ENCODE measurements around the gene TLCD1.
A peak's percentile ranks its signal among the peaks of the same experiment; 100 is the strongest.

The TLCD1 gene, protein sequence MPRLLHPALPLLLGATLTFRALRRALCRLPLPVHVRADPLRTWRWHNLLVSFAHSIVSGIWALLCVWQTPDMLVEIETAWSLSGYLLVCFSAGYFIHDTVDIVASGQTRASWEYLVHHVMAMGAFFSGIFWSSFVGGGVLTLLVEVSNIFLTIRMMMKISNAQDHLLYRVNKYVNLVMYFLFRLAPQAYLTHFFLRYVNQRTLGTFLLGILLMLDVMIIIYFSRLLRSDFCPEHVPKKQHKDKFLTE

DNA sequence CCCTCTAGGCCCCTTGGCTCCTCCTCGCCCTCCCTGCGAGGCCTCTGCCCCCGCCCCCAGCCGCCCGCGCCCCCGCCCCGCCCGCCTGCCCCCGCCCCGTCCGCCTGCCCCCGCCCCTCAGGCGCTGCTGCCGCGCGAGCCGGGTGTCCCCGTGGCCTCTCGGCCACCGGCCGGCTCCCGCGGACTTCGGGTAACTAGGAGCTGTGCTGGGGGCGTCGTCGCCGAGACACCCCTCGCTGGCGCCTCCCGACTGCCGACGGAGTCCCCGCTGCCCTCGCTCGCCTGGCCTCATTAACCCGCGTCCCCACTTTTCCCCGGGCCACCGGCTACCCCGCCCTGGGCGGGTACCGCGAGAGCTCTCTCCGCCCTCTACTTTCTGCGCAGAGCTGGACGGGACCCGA is at the start of gene TLCD1:
TLCD1 (minus strand) TSS at position 8 of the 401 bp plus-strand sequence. CDS start 136 bp downstream, outside the sequence.
- peak; percentile 91 for DNase-seq

DNA sequence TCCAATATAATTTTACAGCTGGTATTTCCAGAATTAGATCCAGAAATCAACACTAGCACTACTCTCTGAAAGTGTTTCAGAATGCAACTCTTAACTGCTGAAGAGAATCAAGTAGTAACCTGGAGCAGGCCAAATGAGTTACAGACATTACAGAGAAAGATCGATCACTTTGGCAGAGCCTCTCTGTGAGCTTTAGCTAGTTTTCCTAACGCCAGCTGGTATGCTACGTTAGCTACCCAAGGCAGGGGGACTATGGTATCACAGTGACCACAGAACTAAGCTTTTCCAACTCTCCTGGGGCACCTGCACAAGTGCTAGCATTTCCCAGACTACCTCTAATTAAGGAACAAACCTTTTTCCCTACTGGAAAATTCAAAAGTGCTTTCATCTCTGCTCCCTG is 48.2 kb upstream of the TLCD1 start:
- DNase-seq: no peak

DNA sequence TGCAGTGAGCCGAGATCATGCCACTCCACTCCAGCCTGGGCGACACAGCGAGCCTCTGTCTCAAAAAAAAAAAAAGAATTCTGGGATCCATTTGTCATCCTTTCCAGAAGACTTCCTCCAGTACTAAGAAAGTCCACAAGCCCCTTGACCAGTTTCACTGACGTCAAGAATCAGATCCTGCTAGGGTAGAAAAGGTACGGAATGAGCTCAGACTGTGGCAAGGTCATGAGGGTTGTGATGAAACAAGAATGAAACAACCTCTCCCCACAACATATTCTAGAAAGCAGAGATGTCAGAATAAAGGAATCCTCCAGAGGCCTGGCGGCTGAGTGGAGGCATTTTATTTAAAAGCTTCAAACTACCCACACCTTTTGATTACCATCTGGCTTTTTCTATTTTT is 47.7 kb upstream of the TLCD1 start:
- no peak for DNase-seq

DNA sequence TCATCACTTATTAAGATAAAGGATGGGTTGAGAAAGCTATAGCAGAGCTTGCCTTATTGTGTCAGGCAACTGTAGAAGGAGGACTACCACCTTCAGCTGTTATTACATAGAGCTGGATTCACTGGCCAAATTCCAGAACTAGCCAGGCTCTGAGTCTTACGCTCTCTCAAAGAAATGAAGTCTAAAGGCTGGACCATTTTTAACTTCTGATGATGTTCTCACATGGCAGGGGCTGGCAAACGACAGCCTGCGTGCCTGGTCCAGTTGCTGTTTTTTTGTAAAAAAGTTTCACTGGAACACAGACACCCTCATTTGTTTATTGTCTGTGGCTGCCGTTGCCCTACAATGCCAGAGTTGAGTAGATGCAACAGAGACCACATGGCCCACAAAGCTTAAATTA is 39.0 kb upstream of the TLCD1 start:
- DNase-seq: no peak

DNA sequence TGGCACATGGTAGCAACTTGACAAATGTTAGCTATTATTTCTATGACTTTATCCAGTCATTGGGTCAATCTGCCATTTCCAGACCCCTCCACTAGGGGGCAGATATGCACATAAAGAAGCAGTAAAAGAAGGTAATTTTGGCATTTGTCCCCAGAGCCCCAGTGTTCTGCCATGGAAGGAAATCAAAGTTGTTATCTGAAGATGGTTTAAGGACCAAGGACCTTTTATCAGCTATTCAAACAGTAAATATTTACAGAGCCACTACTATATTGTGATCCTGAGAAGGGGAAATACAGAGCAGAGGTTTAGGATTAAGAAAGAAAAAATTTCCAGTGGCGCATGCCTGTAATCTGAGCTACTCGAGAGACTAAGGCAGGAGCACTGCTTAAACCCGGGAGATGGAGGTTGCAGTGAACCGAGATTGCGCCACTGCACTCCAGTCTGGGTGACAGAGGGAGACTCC is 37.8 kb upstream of the TLCD1 start:
- peak; percentile 90 for DNase-seq

DNA sequence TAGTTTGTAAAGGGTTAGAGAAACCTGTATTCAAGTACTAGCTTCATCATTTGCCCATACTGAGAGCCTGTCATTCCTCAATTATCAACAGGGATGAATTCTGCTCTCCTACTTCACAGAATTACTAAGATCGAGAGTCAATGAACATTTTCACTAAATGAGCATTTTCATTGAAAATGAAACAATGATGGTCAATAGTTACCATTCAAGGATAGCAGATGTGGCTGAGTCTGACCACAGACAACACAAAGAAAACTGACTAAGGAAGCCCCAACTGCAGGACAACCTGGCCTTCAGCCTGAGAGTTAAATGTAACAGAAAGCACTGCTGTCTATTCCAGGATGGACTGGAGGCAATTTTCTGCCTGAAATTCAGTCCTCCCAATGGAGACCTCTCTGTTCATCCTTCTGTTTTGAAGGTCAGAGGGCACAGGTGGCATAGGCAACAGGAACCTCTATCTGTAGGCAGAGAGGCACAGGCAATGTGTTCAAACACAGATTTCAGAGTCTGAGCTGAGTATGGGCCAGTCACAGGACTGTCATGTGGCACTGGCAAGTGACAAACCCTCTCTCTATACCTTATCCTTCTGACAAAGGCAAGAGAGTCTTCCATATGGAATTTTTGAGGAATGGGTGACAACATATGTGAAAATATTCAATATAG is 37.2 kb upstream of the TLCD1 start:
- DNase-seq: no peak

DNA sequence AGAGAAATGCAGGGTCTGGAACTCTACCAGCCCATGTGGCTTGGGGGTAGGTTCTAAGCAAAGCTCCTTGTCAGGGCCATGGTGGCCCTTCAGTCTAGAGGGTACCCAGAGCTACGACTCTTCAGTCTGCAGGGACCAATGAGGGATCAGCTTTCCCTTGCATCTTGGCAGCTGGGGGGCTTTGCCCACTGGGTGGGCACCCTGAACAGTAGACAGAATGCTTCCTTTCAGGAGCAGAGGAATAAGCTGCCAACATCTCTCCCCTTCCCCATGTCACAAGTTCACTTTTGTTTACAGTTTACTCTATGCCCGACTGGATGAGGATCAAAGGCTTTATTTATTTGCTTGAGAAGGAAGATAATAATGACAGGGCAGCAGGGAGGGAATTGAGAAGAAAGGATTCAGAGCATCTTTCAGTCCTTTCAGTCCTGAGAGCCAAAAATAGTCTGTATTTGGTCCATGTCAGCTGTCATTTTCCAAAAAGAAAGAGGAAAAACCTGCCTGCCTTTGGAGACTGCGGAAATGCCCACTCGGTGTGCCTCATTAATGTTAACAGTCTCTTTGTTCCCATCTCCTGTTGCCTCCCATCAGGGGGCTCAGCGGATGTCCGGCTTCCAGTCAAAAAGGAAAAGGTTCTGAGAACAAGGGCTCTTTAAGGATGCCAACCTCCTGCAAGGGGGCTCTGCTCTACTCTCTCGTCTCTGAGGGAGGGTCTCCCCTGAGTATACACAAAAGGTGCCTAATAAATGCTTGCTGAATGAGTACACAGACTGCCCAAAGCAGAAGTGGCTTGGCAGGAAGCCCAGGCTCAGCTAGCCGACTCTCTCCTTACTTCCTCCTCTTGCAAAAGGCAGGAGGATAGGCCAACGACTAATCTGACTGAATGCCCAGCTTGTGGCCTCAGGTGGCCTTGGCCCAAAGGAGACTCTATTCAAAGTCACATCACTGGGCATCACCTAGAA is 34.8 kb upstream of the TLCD1 start:
- peak; percentile 25 for DNase-seq

DNA sequence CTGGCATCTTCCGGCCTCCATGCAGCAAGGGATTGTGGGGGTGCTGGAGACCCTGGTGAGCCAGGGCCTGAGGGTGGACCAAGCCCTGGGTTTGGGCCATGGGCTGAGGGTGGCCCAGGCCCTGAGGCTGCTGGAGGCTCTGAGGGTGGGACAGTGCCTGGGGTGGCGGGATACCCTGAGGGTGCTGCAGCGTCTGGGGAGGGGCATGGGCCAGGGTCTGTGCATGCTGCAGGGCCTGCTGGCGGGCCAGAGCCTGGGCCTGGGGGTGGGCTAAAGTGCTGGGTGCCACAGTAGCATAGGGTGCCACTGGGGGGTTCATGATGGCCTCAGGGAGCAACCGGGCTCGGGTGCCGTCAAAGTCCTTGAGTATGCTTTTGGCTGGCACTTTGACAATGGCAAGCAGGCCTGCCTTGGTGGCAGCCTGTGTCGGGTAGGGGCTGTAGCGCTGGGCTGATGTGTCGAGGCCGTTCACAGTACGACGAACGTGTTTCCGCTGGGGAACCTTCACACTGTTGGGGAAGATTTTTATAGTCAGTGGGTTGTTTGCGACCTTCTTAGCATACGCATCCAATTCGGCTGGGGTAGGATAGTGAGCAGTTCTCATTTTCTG is 33.3 kb upstream of the TLCD1 start:
- DNase-seq: peak; percentile 46

DNA sequence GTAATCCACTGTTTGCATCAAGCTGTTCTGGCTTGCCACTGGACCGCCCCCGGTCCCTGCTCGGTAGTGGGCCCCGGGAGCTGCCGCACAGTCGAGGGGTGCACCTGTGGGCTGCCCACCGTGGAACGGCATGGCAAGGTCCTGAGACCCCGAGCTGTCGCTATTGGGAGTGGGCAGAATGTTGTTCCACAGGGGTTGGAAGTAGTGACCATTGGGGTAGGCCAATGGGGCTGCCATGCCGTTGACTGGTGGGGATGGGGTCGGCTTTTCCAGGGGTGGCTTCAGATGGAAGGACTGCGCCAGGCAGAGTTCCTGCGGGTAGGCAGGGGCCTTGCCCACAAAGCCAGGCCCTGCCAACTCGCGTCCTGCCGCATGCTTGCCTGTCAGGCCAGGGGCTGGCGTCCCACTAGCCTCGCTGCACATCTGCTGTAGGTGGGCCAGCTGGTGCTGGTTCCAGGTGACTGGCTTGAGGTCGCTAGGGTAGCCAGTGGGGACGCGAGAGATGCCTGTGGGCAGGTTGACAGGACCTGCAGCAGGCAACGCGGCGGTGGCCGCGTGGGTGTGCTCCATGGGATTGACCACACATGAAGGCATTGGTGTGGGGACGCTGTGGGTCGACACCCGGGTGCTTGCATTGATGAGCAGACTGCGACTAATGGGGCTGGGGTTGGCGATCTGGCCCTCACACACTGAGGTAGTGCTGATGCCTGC is 32.5 kb upstream of the TLCD1 start:
- peak; percentile 60 for DNase-seq

DNA sequence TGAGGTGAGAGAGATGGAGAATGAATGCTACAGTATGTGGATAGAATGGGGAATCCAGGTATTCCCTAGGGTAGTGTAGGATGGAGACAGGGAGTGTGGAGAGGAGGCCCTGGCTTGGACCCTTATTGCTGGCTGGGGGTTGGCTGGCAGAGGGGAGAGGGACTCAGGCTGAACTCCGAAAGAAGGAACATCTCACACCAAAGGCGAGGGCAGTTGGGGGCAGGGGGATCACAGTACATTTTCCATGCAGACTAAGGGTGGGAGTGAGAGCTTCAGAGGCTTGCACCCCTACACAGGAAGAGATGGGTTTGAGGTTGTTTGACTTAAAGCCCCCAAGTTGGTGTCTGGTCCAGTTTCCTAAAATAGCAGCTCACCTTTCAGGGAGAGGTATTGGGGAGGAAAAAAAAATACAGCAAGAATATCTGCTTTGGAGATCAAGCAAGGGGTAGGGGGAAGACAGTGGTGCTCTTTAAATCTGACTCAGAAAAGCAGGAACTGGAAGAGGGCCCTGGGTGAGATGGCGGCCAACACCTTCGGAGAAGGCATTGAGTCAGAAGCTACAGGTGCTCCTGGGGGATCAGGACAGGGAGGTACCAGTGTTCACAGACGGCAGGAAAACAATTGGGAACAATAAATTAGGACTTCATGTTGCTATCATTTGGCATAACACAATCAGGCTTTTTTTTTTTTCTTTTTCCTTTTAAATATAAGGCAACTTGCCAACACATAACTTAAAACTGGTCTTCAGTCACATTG is 30.2 kb upstream of the TLCD1 start:
- peak; percentile 36 for DNase-seq

DNA sequence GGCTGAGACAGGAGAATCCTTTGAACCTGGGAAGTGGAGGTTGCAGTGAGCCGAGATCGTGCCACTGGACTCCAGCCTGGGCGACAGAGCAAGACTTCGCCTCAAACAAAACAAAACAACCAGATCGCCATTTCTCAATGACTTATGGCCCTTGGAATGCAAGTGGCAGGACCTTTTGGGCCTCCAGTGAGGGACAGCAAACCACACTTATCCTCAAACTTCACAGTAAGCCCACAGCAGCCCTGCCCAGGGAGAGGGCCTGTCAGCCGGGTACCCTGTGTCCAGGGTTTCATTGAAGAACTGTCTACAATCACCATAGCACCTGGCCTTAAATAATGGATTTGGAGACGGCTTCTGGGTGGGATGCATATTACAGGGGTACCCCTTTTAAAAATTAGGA is 29.5 kb upstream of the TLCD1 start:
- peak; percentile 9 for DNase-seq

DNA sequence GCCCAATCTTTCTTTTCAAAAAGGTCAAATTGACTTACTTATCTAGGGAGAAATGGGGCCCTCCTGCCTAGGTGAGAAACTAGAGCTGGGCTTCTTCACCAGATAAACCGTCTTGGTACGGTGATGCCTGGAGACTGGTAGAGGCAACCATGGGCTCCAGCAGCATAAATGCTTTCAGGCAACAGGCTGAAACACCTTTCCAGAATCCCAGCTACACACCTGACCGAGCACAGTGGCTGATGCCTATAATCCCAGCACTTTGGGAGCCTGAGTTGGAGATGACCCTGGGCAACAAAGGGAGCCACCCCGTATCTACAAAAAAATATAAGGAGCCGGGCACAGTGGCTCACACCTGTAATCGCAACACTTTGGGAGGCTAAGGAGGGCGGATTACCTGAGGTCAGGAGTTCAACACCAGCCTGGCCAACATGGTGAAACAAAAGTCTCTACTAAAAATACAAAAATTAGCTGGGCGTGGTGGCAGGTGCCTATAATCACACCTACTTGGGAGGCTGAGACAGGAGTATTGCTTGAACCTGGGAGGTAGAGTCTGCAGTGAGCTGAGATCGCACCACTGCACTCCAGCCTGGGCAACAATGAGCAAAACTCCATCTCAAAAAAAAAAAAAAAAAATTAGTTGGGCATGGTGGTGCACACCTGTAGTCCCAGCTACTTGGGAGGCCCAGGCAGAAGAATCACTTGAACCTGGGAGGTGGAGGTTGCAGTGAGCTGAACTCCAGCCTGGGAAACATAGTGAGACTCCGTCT is 25.8 kb upstream of the TLCD1 start:
- DNase-seq: no peak

DNA sequence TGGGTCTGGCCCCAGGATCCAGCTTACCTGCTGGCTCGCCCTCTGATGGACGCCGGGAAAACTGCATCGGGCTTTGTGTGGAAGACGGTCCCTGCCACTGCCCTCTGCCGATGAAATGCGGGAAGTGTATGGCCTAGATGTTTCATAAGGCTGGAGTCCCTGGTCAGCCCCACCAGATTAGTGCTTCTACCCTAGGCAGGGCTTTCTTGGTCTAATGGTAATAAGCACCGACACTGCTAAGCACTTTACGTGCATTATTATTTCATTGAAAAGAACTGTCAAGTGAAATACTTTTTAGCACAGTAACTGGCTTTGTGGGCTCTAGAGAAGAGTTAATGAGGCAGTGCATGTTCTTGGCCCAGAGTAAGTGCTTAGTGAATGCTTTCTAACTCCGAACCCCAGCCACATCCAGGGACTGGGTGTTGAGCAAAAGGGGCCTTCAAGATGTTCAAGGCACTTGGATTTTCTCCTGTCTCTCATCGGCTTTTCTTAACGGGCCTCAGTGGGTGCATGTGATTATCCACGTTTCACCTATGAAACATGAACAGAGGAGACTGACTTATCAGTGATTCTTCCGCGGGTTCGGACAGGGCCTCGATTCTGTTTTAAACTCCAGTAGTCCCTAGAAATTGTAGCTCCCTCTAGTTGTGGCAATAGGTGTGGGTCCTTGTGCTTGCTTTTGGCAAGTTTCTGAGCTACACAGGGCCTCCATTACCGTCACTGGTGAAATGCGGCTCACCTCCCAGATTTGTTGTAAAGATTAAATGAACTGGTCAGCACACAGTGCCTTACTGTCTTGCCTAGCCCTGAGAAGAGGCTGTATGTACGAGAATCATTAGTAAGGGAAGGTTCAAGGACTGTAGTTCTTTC is 24.4 kb upstream of the TLCD1 start:
- DNase-seq: peak; percentile 96

DNA sequence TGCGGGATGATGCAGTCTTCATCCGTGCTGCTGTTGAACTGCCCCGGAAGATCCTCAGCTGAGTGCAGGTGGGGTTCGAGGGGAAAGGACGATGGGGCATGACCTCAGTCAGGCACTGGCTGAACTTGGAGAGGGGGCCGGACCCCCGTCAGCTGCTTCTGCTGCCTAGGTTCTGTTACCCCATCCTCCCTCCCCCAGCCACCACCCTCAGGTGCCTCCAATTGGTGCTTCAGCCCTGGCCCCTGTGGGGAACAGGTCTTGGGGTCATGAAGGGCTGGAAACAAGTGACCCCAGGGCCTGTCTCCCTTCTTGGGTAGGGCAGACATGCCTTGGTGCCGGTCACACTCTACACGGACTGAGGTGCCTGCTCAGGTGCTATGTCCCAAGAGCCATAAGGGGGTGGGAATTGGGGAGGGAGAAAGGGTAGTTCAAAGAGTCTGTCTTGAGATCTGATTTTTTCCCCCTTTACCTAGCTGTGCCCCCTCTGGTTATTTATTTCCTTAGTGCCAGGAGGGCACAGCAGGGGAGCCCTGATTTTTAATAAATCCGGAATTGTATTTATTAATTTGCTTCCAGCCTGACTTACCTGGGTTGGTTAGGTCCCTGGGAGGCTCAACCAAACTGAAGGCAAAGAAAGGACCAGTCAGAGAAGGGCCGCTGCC is 23.6 kb upstream of the TLCD1 start:
- no peak for DNase-seq

DNA sequence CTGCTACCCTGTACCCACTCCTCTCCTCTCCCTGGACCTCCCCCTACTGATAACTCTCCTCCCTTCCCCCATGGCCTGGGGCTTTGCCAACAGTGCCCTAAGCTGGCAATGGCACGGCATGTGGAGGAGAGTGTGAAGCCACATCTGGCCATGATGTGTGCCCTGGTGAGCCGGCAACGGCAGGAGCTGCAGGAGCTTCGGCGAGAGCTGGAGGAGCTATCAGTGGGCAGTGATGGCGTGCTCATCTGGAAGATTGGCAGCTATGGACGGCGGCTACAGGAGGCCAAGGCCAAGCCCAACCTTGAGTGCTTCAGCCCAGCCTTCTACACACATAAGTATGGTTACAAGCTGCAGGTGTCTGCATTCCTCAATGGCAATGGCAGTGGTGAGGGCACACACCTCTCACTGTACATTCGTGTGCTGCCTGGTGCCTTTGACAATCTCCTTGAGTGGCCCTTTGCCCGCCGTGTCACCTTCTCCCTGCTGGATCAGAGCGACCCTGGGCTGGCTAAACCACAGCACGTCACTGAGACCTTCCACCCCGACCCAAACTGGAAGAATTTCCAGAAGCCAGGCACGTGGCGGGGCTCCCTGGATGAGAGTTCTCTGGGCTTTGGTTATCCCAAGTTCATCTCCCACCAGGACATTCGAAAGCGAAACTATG is 23.0 kb upstream of the TLCD1 start:
- DNase-seq: no peak

DNA sequence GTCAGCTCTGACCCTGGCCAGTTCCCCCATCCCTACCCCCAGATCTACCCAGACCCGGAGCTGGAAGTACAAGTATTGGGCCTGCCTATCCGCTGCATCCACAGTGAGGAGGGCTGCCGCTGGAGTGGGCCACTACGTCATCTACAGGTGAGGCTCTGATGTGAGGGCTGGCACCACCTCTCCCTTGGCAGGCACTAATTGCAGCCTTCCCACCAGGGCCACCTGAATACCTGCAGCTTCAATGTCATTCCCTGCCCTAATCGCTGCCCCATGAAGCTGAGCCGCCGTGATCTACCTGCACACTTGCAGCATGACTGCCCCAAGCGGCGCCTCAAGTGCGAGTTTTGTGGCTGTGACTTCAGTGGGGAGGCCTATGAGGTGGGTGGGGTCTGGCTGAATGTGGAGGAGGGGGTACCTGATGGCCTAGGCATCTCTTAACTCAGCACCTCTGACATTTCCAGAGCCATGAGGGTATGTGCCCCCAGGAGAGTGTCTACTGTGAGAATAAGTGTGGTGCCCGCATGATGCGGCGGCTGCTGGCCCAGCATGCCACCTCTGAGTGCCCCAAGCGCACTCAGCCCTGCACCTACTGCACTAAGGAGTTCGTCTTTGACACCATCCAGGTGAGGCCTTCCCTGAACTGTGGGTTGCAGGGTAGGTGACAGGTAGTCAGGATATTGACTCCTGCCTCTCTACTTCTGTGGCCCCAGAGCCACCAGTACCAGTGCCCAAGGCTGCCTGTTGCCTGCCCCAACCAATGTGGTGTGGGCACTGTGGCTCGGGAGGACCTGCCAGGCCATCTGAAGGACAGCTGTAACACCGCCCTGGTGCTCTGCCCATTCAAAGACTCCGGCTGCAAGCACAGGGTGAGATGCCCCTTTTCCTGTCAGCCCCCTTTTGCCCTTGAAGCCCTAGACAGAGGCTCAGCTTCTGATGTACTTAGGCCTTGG is 22.0 kb upstream of the TLCD1 start:
- no peak for DNase-seq

DNA sequence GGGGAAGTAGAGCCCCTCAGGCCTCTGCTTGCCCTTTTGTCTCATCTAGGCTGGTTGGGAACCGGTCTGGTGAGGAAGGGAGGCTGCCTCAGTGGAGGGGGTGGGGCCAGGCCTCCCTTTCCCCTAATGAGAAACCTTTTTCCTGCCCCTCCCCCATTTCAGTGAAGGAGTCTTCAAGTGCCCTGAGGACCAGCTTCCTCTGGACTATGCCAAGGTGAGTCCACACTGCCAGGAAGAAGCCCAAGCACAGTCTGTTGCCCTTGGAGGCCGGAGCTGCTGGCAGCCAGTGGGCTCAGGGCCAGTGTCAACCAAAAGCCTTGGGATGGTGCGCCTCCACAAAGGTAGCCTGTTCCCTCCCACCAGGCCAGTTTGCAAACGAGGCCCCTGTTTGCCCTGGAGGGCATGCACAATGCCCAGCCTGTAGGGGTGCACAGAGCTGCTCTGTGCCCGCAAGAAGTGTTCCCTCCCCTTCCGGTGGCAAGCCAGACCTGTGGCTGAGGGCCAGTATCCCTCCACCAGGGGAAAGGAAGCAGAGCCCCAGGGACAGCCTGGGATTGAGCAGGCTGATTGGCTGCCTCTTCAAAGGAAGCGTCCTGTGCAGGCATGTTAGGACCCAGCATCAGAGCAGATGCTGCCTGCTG is 21.1 kb upstream of the TLCD1 start:
- no peak for DNase-seq

All from activated effector memory CD4-positive, alpha-beta T cell treated with anti-CD3 and anti-CD28 coated beads, Interleukin-2, amount 50 U/mL, for 16 hours (primary cell).